ENCODE data around the gene EP400. TPM values are rescaled to one million over a fixed set of nuclear protein-coding genes. Genes with fewer than 3 reads are reported as not detected.
"Not testable (repeated sequence)": the region's sequence is repeated elsewhere in the genome, so short reads cannot be mapped to it uniquely, and the experiment has no call there.

EP400 gene
- total and polyA plus RNA-seq, 2 donors (not counting 1 experiment from before 2014, with no cell fraction given) = 3.4 to 12.4 TPM

- Histone ChIP-seq H3K27ac (ENCODE audit: insufficient read depth, low read length) (peak overlapping the region; percentile 83), H3K4me1 (ENCODE audit: control insufficient read depth, extremely low read depth, insufficient read depth, low read length) (no peaks in the 10 kb centered on the region), H2AFZ (ENCODE audit: low read length) (peak overlapping the region; percentile 33), H3K4me2 (ENCODE audit: extremely low read depth, insufficient read depth, low read length) (peak overlapping the region; percentile 85), H3K9me3 (ENCODE audit: control insufficient read depth, insufficient read depth, low read depth, low read length) (no peaks in the 10 kb centered on the region), H3K36me3 (ENCODE audit: control insufficient read depth, insufficient read depth, low read length) (no peaks in the 10 kb centered on the region), H3K4me3 (replicated peaks in 1 of 4; ENCODE audit: control extremely low read depth in 1 of 4, insufficient read depth in 1 of 4, low read depth in 3 of 4, low read length in 4 of 4) (peak overlapping the region; percentile 82 to 96 (median 86)), H4K20me1 (ENCODE audit: control insufficient read depth, extremely low read depth, insufficient read depth, low read length) (no peaks in the 10 kb centered on the region), H3K27me3 (ENCODE audit: control insufficient read depth, insufficient read depth, low read length) (no peaks in the 10 kb centered on the region), H3K79me2 (ENCODE audit: control insufficient read depth, insufficient read depth, low read length) (peaks cover 46% of the 10 kb centered on the region), H3K9ac (ENCODE audit: insufficient read depth, low read length) (peak overlapping the region; percentile 89)
- no peak for DNase-seq (ENCODE audit: low read depth in 2 of 2)
- TF ChIP-seq, protein P1, sequence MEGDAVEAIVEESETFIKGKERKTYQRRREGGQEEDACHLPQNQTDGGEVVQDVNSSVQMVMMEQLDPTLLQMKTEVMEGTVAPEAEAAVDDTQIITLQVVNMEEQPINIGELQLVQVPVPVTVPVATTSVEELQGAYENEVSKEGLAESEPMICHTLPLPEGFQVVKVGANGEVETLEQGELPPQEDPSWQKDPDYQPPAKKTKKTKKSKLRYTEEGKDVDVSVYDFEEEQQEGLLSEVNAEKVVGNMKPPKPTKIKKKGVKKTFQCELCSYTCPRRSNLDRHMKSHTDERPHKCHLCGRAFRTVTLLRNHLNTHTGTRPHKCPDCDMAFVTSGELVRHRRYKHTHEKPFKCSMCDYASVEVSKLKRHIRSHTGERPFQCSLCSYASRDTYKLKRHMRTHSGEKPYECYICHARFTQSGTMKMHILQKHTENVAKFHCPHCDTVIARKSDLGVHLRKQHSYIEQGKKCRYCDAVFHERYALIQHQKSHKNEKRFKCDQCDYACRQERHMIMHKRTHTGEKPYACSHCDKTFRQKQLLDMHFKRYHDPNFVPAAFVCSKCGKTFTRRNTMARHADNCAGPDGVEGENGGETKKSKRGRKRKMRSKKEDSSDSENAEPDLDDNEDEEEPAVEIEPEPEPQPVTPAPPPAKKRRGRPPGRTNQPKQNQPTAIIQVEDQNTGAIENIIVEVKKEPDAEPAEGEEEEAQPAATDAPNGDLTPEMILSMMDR (conservative IDR thresholded peaks at IDR 0.05 in 1 of 2, IDR thresholded peaks at IDR 0.05 in 1 of 2; ENCODE audit: low read depth in 1 of 2, low read length in 2 of 2) = no peak
- TF ChIP-seq EZH2 (IDR thresholded peaks at IDR 0.05; ENCODE audit: low read length, missing control alignments) = no peak
Observed at GRCh38 chr12:131950182-131950913, 606 bp downstream of the EP400 start.

GRCh38 chr12:131953810-131954209, 4.1 kb downstream of the EP400 start:
- not testable (repeated sequence) for DNase-seq (ENCODE audit: low read depth in 2 of 2); H3K9ac ChIP-seq (ENCODE audit: insufficient read depth, low read length); H3K4me3 ChIP-seq (replicated peaks in 1 of 4; ENCODE audit: control extremely low read depth in 1 of 4, insufficient read depth in 1 of 4, low read depth in 3 of 4, low read length in 4 of 4); H2AFZ ChIP-seq (ENCODE audit: low read length); H3K4me2 ChIP-seq (ENCODE audit: extremely low read depth, insufficient read depth, low read length); H3K27ac ChIP-seq (ENCODE audit: insufficient read depth, low read length); H3K9me3 ChIP-seq (ENCODE audit: control insufficient read depth, insufficient read depth, low read depth, low read length); H3K27me3 ChIP-seq (ENCODE audit: control insufficient read depth, insufficient read depth, low read length); H3K4me1 ChIP-seq (ENCODE audit: control insufficient read depth, extremely low read depth, insufficient read depth, low read length); H3K36me3 ChIP-seq (ENCODE audit: control insufficient read depth, insufficient read depth, low read length); H4K20me1 ChIP-seq (ENCODE audit: control insufficient read depth, extremely low read depth, insufficient read depth, low read length)
- peaks cover 72% of the 10 kb centered on the region for H3K79me2 ChIP-seq (ENCODE audit: control insufficient read depth, insufficient read depth, low read length)

- not testable (repeated sequence) for H3K9ac ChIP-seq (ENCODE audit: insufficient read depth, low read length); H3K27me3 ChIP-seq (ENCODE audit: control insufficient read depth, insufficient read depth, low read length); H3K4me1 ChIP-seq (ENCODE audit: control insufficient read depth, extremely low read depth, insufficient read depth, low read length); H3K27ac ChIP-seq (ENCODE audit: insufficient read depth, low read length); H3K9me3 ChIP-seq (ENCODE audit: control insufficient read depth, insufficient read depth, low read depth, low read length); H2AFZ ChIP-seq (ENCODE audit: low read length); H3K36me3 ChIP-seq (ENCODE audit: control insufficient read depth, insufficient read depth, low read length); DNase-seq (ENCODE audit: low read depth in 2 of 2); H3K4me2 ChIP-seq (ENCODE audit: extremely low read depth, insufficient read depth, low read length); H3K4me3 ChIP-seq (replicated peaks in 1 of 4; ENCODE audit: control extremely low read depth in 1 of 4, insufficient read depth in 1 of 4, low read depth in 3 of 4, low read length in 4 of 4); H4K20me1 ChIP-seq (ENCODE audit: control insufficient read depth, extremely low read depth, insufficient read depth, low read length)
- peaks cover 78% of the 10 kb centered on the region for H3K79me2 ChIP-seq (ENCODE audit: control insufficient read depth, insufficient read depth, low read length)
Observed at GRCh38 chr12:131954460-131954859, 4.7 kb downstream of the EP400 start.

DNA sequence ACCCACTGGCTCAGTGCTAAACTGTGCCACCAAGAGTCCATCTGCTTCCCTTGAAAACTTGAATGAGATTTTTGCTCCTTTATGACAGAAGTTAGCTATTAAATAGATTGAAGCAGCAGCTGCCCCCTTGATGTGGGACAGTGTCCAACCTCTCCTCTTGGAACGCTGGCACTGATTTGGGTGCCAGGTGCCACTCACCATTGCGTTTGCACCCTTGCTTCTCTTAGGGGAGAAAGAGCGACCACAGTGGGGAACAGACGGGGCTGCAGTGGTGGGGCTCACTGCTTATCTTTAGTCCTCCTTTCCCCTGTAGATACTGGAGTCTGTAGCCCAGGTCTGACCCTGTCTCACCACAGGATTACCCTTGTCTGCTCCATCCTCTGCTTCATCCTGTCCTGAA, 9.4 kb downstream of the EP400 start:
- Histone ChIP-seq H3K9me3 (ENCODE audit: control insufficient read depth, insufficient read depth, low read depth, low read length) (no peaks in the 10 kb centered on the region), H4K20me1 (ENCODE audit: control insufficient read depth, extremely low read depth, insufficient read depth, low read length) (no peaks in the 10 kb centered on the region), H3K4me1 (ENCODE audit: control insufficient read depth, extremely low read depth, insufficient read depth, low read length) (peaks cover 3% of the 10 kb centered on the region), H3K9ac (ENCODE audit: insufficient read depth, low read length) (no peak overlapping the region), H3K79me2 (ENCODE audit: control insufficient read depth, insufficient read depth, low read length) (peaks cover 63% of the 10 kb centered on the region), H3K36me3 (ENCODE audit: control insufficient read depth, insufficient read depth, low read length) (no peaks in the 10 kb centered on the region), H3K27me3 (ENCODE audit: control insufficient read depth, insufficient read depth, low read length) (no peaks in the 10 kb centered on the region), H2AFZ (ENCODE audit: low read length) (no peak overlapping the region), H3K4me2 (ENCODE audit: extremely low read depth, insufficient read depth, low read length) (no peak overlapping the region), H3K4me3 (replicated peaks in 1 of 4; ENCODE audit: control extremely low read depth in 1 of 4, insufficient read depth in 1 of 4, low read depth in 3 of 4, low read length in 4 of 4) (no peak overlapping the region), H3K27ac (ENCODE audit: insufficient read depth, low read length) (no peak overlapping the region)
- DNase-seq (ENCODE audit: low read depth in 2 of 2) = no peak
- TF ChIP-seq, protein P1 (conservative IDR thresholded peaks at IDR 0.05 in 1 of 2, IDR thresholded peaks at IDR 0.05 in 1 of 2; ENCODE audit: low read depth in 1 of 2, low read length in 2 of 2) = no peak
- no peak for TF ChIP-seq EZH2 (IDR thresholded peaks at IDR 0.05; ENCODE audit: low read length, missing control alignments)
